22Rv1 (cell line): ENCODE results near the gene SLC30A9.

Experiments used
- H3K27ac ChIP-seq: fragments of 450-650 bp; 2 replicates; pipeline ENCODE4 v1.5.1; 2017
- ZFX ChIP-seq: fragments of 450-650 bp; IDR thresholded peaks from 2 replicates; pipeline ENCODE4 v1.6.1; 2017; ENCODE audit warnings: antibody characterized with exemption, borderline replicate concordance
- TF ChIP-seq, protein P1 (sequence below): fragments of 450-650 bp; IDR thresholded peaks from 2 replicates; pipeline ENCODE4 v1.5.1; 2017; ENCODE audit warnings: mild to moderate bottlenecking

Gene SLC30A9

DNA sequence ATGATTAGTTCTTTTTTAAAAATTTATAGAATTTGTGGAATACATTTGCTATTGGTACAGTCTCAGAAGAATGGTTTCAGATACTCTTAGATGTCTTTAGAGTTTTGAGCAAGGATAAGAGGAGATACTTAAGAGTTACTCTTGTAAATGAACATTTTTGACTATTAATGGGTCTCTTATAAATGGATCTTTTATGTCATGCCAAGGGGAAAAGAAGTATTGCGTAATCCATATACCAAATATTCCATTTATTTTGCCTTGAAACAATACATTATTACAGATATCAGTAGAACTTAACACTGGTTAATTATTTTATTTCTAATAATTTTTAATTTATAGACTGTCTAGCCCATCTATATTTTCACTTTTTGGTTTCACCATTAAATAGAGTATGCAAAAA, 25.9 kb upstream of the SLC30A9 start:
- TF ChIP-seq, protein P1, sequence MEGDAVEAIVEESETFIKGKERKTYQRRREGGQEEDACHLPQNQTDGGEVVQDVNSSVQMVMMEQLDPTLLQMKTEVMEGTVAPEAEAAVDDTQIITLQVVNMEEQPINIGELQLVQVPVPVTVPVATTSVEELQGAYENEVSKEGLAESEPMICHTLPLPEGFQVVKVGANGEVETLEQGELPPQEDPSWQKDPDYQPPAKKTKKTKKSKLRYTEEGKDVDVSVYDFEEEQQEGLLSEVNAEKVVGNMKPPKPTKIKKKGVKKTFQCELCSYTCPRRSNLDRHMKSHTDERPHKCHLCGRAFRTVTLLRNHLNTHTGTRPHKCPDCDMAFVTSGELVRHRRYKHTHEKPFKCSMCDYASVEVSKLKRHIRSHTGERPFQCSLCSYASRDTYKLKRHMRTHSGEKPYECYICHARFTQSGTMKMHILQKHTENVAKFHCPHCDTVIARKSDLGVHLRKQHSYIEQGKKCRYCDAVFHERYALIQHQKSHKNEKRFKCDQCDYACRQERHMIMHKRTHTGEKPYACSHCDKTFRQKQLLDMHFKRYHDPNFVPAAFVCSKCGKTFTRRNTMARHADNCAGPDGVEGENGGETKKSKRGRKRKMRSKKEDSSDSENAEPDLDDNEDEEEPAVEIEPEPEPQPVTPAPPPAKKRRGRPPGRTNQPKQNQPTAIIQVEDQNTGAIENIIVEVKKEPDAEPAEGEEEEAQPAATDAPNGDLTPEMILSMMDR = no peak
- no peak for TF ChIP-seq ZFX
- H3K27ac ChIP-seq = no peak overlapping the region

DNA sequence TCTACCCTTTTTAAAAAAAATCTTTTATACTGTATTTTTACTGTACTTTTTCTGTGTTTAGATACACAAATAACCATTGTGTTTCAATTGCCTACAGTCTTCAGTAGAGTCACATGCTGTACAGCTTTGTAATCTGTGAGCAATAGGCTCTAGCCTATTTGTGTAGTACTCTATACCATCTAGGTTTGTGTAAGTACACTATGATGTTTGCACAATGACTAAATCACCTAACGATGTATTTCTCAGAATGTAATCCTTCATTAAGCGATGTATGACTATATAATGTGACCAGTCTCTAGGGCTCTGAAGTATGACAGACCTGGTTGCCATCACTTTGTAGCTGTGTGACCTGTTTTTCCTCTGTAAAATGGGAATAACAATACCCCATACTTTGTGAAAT, 22.9 kb upstream of the SLC30A9 start:
- TF ChIP-seq, protein P1 = no peak
- no peak for TF ChIP-seq ZFX
- H3K27ac ChIP-seq = no peak overlapping the region

DNA sequence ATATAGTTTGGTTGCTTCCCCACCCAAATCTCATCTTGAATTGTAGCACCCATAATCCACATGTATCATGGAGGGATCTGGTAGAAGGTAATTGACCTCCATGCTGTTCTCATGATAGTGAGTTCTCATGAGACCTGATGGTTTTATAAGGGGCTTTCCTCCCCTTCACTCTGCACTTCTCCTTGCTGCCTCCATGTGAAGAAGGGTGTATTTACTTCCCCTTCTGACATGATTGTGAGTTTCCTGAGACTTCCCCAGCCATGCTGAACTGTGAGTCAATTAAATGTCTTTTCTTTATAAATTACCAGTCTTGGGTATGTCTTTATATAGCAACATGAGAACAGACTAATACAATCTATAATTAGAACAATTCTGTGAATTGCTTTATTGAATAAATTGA, 20.7 kb upstream of the SLC30A9 start:
- H3K27ac ChIP-seq = no peak overlapping the region
- no peak for TF ChIP-seq ZFX
- TF ChIP-seq, protein P1 = no peak

DNA sequence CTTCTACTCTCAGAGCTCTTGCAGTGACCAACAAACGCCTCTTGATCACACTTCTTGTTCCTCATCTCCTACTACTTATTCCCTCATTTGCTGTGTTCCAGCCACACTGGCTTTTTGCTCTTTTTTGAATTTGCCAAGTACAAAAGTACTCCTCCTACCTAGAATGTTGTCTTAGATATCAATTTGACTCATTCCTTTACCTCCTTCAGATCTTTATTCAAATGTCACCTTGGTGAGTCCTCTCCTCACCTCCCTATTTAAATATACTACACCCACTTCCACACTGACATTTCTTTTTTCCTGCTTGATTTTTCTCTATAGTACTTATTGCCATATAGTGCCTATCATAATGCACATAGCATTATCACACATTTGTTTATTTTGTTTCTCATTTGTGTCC, 15.0 kb upstream of the SLC30A9 start:
- H3K27ac ChIP-seq = no peak overlapping the region
- TF ChIP-seq ZFX = no peak
- TF ChIP-seq, protein P1 = no peak

DNA sequence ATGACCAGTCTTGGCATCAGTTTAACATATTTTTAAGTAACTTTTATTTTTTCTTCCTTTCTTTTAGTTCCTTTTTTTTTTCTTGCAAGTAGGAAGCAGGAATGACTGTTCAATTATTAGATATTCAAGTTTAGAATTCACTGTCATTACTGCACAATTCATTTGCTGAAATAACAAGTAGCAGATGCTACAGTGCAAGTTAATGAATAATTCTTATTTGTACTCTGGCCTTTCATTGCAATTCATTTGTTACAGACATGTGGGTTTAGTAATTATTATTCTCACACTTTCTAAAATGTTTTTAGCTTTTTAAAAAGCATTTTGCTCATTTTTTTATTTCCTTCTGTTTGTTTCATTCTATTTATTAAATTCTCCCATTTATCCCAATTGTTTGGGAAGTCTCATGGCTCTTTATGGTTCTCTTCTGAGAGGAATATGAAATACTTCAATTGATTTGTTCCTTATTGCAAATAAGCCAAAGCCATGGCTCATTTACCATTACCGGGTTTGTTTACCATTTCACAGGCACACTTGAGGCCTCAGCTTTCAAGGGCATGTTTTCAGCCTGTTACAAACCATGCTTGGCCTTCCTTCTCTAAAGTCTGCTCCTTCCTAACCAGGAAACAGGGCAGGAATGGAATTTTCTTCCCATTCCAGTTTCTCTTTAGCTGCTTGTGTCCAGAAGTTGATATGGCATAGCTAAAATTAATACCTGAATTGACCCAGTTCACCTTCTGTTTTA, 13.4 kb upstream of the SLC30A9 start:
- no peak overlapping the region for H3K27ac ChIP-seq

DNA sequence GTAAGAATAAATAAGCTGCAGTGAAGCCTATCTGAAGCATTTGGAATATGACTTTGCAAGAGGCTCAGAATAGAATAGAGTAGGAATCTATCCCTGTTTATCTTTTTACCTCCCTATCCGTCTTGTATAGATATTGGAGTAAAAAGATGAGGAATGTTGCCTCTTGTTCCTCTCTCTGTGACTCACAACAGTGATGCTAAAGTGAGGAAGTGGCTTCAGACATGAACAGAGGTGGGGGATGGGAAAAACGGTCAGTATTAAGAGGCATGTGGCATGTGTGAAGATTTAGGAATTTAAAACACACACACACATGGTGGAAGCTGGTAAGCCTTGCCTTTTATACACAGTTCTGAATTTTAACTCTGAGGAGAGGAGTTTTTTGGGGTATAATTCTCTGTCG, 12.6 kb upstream of the SLC30A9 start:
- TF ChIP-seq, protein P1 = no peak
- TF ChIP-seq ZFX = no peak
- no peak overlapping the region for H3K27ac ChIP-seq

More for the DNA sequence above, 13.4 kb upstream of the SLC30A9 start:
- TF ChIP-seq ZFX = no peak
- TF ChIP-seq, protein P1 = no peak

DNA sequence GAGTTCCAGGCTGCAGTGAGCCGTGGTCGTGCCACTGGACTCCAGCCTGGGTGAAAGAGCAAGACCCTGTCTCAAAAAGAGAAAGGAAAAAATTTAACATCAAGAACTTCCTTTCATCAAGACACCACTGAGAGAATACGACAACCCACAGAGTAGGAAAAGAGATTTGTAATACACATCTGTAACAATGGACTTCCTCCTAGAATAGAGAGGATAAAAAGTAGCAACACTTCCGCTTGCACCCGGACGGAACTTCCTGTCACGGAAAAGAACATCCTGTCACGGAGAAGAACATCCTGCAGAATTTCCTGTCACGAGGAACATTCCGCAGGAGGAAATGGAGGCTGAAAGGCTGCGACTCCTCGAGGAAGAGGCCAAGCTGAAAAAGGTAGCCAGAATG, 8.9 kb upstream of the SLC30A9 start, which contains the start of gene DCAF4L1:
Gene DCAF4L1 (plus strand): TSS at position 301 of the 400 bp plus-strand sequence. CDS start 37 bp downstream, at position 338.
- no peak within 1 kb of the TSS for H3K27ac ChIP-seq
- TF ChIP-seq, protein P1 = no peak
- no peak for TF ChIP-seq ZFX
